Measurements from ENCODE around the gene HOXC10.

The HOXC10 gene

DNA sequence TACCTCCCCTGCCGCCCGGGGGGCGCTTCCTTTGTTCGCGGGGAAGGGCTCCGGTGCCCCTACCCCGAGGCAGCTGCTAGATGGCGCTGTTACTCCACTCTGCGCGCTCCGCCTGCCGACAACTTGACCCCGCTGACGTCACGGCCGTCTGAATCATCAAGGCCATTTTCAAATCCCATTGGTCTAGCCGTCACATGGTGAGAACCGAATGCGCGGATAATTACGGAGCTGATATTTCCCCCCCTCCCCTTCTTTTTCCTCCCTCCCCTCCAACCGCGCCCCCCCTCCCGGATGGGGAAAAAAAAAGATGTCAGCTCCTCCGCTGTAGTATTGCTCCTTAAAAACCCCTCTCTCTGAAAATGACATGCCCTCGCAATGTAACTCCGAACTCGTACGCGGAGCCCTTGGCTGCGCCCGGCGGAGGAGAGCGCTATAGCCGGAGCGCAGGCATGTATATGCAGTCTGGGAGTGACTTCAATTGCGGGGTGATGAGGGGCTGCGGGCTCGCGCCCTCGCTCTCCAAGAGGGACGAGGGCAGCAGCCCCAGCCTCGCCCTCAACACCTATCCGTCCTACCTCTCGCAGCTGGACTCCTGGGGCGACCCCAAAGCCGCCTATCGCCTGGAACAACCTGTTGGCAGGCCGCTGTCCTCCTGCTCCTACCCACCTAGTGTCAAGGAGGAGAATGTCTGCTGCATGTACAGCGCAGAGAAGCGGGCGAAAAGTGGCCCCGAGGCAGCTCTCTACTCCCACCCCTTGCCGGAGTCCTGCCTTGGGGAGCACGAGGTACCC, at the start of gene HOXC10:
Gene HOXC10, plus strand, starts transcription at position 246 of the 791 bp plus-strand sequence. Its CDS starts 114 bp downstream, at position 360.
- no peak within 1 kb of the TSS for H3K27ac ChIP-seq
- TF ChIP-seq CTCF (conservative IDR thresholded peaks at IDR 0.05) = peak; percentile 32; the same call in 1 of the 2 replicates

DNA sequence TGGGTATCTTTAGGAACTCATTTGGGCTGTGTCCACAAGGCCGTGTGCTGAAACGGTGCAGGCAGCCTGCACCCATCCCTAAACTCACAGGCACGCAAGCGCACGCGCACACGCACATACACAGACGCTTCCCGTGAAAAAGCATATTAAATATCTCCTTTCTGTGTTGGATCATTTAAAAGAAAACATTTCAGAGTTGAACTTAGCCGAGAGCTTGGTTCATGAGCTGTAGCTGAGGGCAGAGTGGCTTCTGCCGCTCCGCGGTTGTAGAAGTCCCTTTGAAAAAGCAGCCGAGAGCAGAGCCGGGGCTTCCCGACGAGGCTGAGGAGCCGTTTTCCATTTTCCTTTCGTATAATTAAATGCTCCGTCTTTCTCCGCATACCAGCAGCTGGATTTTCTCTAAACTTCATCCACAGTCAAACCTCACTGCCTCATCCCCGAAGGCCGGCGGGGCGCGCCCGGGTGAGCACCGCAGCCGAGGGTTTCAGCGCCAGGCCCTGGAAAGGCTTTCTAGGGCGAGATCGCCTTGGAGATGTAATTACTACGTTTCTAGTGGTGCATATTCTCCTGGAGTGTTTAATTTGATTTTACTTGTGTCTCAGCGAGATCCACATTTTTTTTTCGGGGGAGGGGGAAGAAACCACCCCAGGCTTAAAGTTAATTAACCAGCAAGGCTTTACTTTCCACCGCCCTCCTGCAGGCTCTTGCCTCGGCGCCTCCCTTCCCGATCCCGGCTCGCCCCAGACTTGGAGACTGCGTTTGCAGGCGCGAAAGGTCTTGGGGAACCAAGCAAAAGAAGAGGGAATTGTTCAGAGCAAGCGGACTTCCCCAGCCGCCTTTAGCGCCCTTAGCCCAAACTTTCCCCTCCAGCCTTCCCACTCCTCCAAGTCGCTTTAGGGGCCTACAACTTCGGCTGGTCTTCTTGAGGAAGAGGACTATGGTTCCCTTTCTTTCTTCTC, 49.3 kb upstream of the HOXC10 start:
- H3K27ac ChIP-seq = no peak overlapping the region
- TF ChIP-seq CTCF (conservative IDR thresholded peaks at IDR 0.05) = no peak

DNA sequence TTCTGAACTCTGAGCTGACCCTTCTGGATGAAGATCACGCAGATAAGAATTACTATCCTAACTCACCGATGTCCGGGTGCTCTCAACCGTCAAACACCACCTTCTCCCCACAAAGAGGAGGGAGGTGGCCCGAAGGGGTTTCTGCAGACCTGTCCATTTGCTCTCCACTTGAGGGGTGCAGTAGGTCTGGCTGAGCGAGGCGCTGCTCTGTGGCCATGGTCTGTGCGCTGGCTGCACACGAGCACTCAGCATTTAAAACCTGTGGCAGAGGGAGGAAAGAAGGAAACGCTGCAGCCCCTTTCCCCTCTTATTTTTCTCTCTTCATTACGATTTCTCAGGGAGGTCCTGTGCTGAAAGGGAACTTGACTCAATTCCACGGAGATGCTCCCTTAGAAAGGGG, 47.8 kb upstream of the HOXC10 start:
- no peak overlapping the region for H3K27ac ChIP-seq
- no peak for TF ChIP-seq CTCF (conservative IDR thresholded peaks at IDR 0.05)

GRCh38 chr12:53937596-53938325, 47.2 kb upstream of the HOXC10 start:
- TF ChIP-seq CTCF (conservative IDR thresholded peaks at IDR 0.05) = no peak
- H3K27ac ChIP-seq = peak overlapping the region; percentile 17; the same call in 1 of the 2 replicates

GRCh38 chr12:53938326-53939140, 46.4 kb upstream of the HOXC10 start, which contains the start of gene HOXC13:
HOXC13 (plus strand) TSS chr12:53938831; CDS start chr12:53938907, 76 bp downstream.
- no peak for TF ChIP-seq CTCF (conservative IDR thresholded peaks at IDR 0.05)
- H3K27ac ChIP-seq = peak within 1 kb of the TSS; percentile 33; the same call in 1 of the 2 replicates

- no peak for TF ChIP-seq CTCF (conservative IDR thresholded peaks at IDR 0.05)
- H3K27ac ChIP-seq = peak overlapping the region; percentile 33; the same call in 1 of the 2 replicates
Observed at GRCh38 chr12:53939141-53940108, 45.5 kb upstream of the HOXC10 start.
